Liver (tissue), 9 donors: ENCODE results near the gene IGSF3. TPM values are rescaled to one million over a fixed set of nuclear protein-coding genes. Genes with fewer than 3 reads are reported as not detected.
"Not testable (repeated sequence)": the region's sequence is repeated elsewhere in the genome, so short reads cannot be mapped to it uniquely, and the experiment has no call there.

Experiments
- DNase-seq: peaks from one replicate; pipeline ENCODE4 v3.0.0-alpha.2; 2017; ENCODE audit warnings: low spot score
- H3K27ac ChIP-seq, 2 donors: one replicate each; pipeline ENCODE4 v1.7.0; 2013; ENCODE audit warnings: inconsistent platforms in 2 of 2, low read length in 2 of 2, control low read depth in 1 of 2, low read depth in 1 of 2, mild to moderate bottlenecking in 1 of 2
- H3K27me3 ChIP-seq, 4 donors: one replicate each; pipeline versions ENCODE4 v1.6.1 to v1.7.0; 2013; ENCODE audit warnings: low read length in 3 of 4, inconsistent platforms in 1 of 4, mild to moderate bottlenecking in 1 of 4, moderate library complexity in 1 of 4; ENCODE audit not compliant: control insufficient read depth in 4 of 4, insufficient read depth in 4 of 4
- H3K36me3 ChIP-seq, 4 donors: one replicate each; pipeline versions ENCODE4 v1.6.1 to v1.7.0; 2013; ENCODE audit warnings: low read length in 3 of 4, mild to moderate bottlenecking in 3 of 4, low read depth in 1 of 4, moderate library complexity in 1 of 4; ENCODE audit not compliant: control insufficient read depth in 4 of 4, insufficient read depth in 3 of 4
- H3K4me1 ChIP-seq, 4 donors: one replicate each; pipeline versions ENCODE4 v1.6.1 to v1.7.0; 2013; ENCODE audit warnings: low read length in 3 of 4, mild to moderate bottlenecking in 3 of 4, moderate library complexity in 1 of 4; ENCODE audit not compliant: control insufficient read depth in 4 of 4, insufficient read depth in 4 of 4
- H3K4me3 ChIP-seq, 3 donors: one replicate each; pipeline versions ENCODE4 v1.6.1 to v1.7.0; 2013; ENCODE audit warnings: low read length in 3 of 3, control low read depth in 1 of 3, low read depth in 1 of 3, mild to moderate bottlenecking in 1 of 3
- H3K9ac ChIP-seq, 2 donors: one replicate each; pipeline ENCODE4 v1.7.0; 2013; ENCODE audit warnings: low read length in 2 of 2, mild to moderate bottlenecking in 2 of 2, moderate library complexity in 2 of 2, control low read depth in 1 of 2, low read depth in 1 of 2
- H3K9me3 ChIP-seq, 4 donors: one replicate each; pipeline versions ENCODE4 v1.6.1 to v1.7.0; 2013; ENCODE audit warnings: low read length in 3 of 4; ENCODE audit not compliant: control insufficient read depth in 4 of 4
- HNF4A ChIP-seq, 2 donors: conservative IDR thresholded peaks; 2 replicates each; pipeline ENCODE4 v1.6.1; 2016; ENCODE audit warnings: antibody characterized with exemption in 2 of 2, mild to moderate bottlenecking in 2 of 2
- SP1 ChIP-seq: IDR thresholded peaks from 2 replicates; pipeline ENCODE4 v1.6.1; 2018; ENCODE audit warnings: antibody characterized with exemption, mild to moderate bottlenecking
- WGBS: extraction: QIAGEN DNeasy Blood & Tissue Kit; methylation state at CpG from one replicate; pipeline ENCODE4 v1.1.7; 2013; 5-methylcytosine and 5-hydroxymethylcytosine counted together
- polyA plus RNA-seq, 2 donors: library from polyadenylated mRNA; stranded (reverse) in 1 of 2; unstranded in 1 of 2; fragments of 200-250 nt in 1 of 2; fragments of >200 nt in 1 of 2; fragmentation: Nextera tagmentation in 1 of 2; extraction: Ambion mirVana in 1 of 2; gene quantifications; one replicate each; pipeline versions ENCODE4 v1.2.1 to v1.2.3, GENCODE V29; 2013 to 2015
- total RNA-seq, 2 donors: library from RNA; depleted of rRNA; stranded (reverse); fragments of >200 nt; gene quantifications; one replicate each; pipeline ENCODE4 v1.2.3, GENCODE V29; 2014
- donor health status: healthy.
- donor health status: healthy.
- donor health status: healthy.
- donor health status: healthy.
- donor health status: healthy.

IGSF3 gene
- total and polyA plus RNA-seq, 4 donors: 0.14 to 5.4 (median 0.68) TPM

- H3K9me3 ChIP-seq, H3K4me1 ChIP-seq, H3K4me3 ChIP-seq, H3K27me3 ChIP-seq, H3K36me3 ChIP-seq, H3K27ac ChIP-seq, H3K9ac ChIP-seq, DNase-seq: not testable (repeated sequence)
- 94% methylated on average over 21 of the region's 21 CpGs for WGBS
Observed at GRCh38 chr1:116603646-116604045, 63.9 kb downstream of the IGSF3 start.

DNA sequence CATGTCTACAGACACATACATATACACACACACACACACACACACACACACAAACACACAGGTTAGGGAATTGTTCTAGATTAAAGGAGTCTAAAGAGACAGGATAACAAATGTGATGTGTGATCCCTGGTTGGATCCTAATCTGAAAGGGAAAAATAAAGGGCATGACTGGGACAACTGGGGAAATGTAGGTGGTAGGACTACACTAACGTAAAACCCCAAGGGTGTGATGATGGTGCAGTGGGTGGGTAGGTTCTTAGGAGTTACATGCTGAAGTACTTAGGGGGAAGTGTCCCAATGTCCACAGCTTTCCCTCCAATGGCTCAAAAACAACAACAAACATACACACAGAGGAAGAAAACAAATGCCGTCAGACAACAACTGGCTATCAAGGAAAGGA, 68.2 kb downstream of the IGSF3 start:
- WGBS: 90% methylated on average over 2 of the region's 2 CpGs
- not testable (repeated sequence) for H3K27ac ChIP-seq, H3K27me3 ChIP-seq, H3K36me3 ChIP-seq, H3K9me3 ChIP-seq, H3K9ac ChIP-seq, H3K4me3 ChIP-seq, DNase-seq
- H3K4me1 ChIP-seq: peaks cover 0 to 14% (median 7%) of the 10 kb centered on the region in 4 donors

- H3K27ac ChIP-seq, DNase-seq: not testable (repeated sequence)
- WGBS: 85% methylated on average over 11 of the region's 11 CpGs
Observed at GRCh38 chr1:116598420-116599036, 69.0 kb downstream of the IGSF3 start.

DNA sequence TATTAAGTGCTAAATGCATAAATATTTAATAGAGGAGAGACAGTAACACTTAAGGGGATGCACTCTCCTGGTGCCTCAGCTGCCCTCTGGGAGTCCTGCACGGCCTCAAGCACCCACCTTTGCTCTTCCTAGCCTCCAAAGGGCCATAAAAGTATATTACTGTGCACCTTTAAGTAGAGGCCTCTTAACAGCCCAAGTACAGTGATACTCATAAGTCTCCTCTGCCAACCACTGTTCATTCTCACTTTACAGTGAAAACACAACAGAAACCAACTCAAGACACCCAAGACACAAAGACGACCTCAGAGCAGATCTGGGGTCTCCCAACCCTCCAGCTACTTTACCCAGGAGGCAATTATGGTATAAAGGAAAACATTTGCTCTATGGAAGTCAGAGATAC, 70.1 kb downstream of the IGSF3 start:
- not testable (repeated sequence) for H3K36me3 ChIP-seq, H3K4me3 ChIP-seq, H3K9me3 ChIP-seq, H3K9ac ChIP-seq, H3K27me3 ChIP-seq, DNase-seq, H3K27ac ChIP-seq
- WGBS: 81% methylated on average over 2 of the region's 2 CpGs
- peaks cover 0 to 14% (median 7%) of the 10 kb centered on the region in 4 donors for H3K4me1 ChIP-seq

More at GRCh38 chr1:116598420-116599036, 69.0 kb downstream of the IGSF3 start:
- H3K36me3 ChIP-seq, H3K9ac ChIP-seq, H3K4me3 ChIP-seq, H3K9me3 ChIP-seq, H3K27me3 ChIP-seq: not testable (repeated sequence)
- H3K4me1 ChIP-seq: peaks cover 0 to 14% (median 7%) of the 10 kb centered on the region in 4 donors

DNA sequence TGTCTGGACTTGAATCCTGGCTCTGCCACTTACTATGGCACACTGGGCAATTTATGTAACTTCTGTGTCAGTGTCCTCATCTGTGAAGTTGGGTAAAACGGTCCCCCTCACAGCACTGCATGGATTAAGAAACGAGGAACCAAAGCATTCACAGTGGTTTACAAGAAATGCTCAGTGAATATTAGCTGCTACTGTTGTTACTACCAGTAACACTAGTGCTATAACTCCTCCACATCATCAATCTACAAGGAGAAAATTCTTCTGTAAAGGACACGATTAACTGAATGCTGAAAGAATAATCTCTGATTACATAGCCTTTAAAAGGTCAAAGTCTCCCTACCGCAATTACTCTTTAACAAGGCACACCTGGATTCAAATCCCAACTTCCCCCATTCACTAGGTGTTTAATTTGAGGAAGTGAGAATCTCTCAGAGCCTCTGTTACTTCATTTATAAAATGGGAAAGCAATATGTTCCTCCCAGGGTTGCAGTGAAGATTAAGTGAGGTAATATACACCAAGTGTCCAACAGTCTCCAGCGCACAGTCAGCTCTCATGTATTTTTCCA, 70.7 kb downstream of the IGSF3 start:
- not testable (repeated sequence) for H3K27me3 ChIP-seq, H3K27ac ChIP-seq, H3K36me3 ChIP-seq, H3K9ac ChIP-seq, H3K4me3 ChIP-seq, DNase-seq, H3K9me3 ChIP-seq
- H3K4me1 ChIP-seq: peaks cover 0 to 14% (median 7%) of the 10 kb centered on the region in 4 donors
- TF ChIP-seq SP1 (peak; percentile 45), HNF4A (conservative IDR thresholded peaks at IDR 0.05) (peak; percentile 52 to 66)
- WGBS: 40% methylated on average over 5 of the region's 5 CpGs
